VCaP (cell line): ENCODE data around the gene GPR15.

Experiments
- H3K27ac ChIP-seq: fragments of 450-650 bp; 2 replicates; pipeline ENCODE4 v1.5.1; 2017
- CTCF ChIP-seq: fragments of 450-650 bp; conservative IDR thresholded peaks from 2 replicates; pipeline ENCODE4 v1.5.1; 2017; ENCODE audit warnings: mild to moderate bottlenecking, moderate library complexity

Gene GPR15

DNA sequence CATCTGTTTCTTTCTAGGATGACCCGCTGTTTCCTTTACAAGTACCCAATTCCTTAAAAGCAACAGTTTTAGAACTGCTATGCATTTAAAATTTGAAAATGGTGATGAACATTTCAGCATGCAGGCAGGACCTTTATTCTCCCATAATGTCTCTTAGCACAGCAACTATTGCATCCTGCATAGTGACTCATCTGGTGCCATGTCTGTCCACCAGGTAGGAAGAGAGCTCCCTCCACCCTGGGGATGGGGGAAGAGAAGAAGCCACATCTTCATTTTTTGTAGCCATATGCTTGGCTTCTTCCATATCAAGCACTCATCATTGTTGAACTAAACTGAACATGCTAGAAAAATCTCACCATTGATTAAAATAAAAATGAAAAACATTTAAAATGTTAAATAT, 9.9 kb downstream of the GPR15 start:
- no peak for TF ChIP-seq CTCF
- no peak overlapping the region for H3K27ac ChIP-seq

DNA sequence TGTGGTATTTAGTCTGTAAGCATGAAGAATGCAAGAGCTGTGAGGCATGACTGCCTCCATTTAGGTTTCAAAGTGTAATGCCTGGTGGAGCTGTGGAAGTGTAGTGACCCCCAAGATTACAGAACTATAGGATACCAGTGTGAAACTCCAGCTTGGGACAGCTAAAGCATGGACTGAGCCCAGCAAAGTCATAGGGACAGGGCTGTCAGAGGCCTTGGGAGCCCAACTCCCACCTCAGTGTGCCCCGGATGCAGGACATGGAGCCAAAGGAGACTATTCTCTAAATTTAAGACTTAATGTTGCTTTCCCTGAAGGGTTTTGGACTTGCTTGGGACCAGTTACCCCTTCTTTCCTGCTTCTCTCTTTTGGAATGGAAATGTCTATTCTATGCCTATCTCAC, 10.8 kb downstream of the GPR15 start:
- TF ChIP-seq CTCF = no peak
- H3K27ac ChIP-seq = no peak overlapping the region

GRCh38 chr3:98545940-98546339, 14.2 kb downstream of the GPR15 start:
- no peak overlapping the region for H3K27ac ChIP-seq
- TF ChIP-seq CTCF = no peak

DNA sequence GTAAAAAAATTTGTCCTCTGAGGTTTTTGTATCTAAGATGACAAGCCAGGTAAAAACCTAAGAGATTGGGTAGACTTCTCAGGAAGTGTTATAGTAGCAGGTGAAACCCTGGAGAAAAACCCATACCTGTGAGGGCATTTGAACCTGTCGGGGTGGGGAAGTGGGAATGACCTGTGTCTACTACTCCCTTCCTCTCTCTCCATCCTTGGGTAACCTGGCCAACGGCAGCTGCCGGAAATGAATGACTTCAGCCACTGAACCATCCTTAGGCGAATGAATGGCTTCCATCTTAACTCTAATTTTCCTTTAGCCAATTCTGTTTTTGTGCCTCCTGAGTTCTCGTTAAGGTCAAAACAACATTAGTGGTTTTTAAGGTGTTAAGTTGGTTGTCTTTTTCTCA, 16.8 kb downstream of the GPR15 start:
- no peak overlapping the region for H3K27ac ChIP-seq
- TF ChIP-seq CTCF = no peak

DNA sequence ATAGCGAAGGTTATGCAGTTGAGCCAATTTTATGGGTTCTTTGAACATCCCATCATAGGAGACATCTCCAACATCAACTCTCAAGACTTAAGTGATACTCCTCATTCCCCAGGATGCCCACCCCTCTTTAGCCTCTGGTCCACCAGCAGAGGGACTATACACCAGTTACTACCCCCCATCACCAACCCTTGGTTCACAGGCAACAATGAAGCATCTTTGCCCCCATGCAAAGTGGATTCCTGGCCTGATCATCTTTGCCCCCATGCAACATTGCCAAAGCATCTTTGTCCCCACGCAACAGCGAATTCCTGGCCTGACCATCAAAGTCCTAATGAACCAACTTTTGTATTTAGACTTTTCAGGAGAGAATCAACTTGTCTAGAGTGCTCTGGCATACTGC, 19.1 kb downstream of the GPR15 start:
- no peak overlapping the region for H3K27ac ChIP-seq
- no peak for TF ChIP-seq CTCF

DNA sequence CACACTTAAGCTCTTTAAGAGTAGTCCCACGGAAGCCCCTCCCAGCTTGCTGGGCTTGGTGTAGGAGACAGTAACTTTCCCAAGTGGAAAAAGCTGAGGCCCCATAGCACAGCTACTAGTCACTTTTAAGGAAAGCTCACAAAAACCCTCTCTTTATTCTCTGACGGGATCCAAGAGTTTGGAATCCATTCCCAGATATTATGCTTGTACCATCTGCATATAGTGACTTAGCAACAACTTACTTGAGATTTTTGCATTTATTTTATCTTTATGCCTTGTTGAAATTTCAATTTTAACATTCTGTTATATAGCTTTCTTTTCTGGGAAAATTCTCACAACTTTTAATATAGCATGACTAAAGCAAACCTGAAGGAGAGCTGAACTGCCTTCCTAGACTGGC, 19.5 kb downstream of the GPR15 start:
- no peak overlapping the region for H3K27ac ChIP-seq
- no peak for TF ChIP-seq CTCF

- TF ChIP-seq CTCF = no peak
- no peak overlapping the region for H3K27ac ChIP-seq
Measured at GRCh38 chr3:98551754-98552153, 20.0 kb downstream of the GPR15 start.
